HG03135 (cell line): ENCODE measurements around the gene TSPAN16.

Experiments used
- ATAC-seq: cut with Tn5 transposase; IDR thresholded peaks from one replicate; pipeline ENCODE4 v1.9.1; 2021; ENCODE audit warnings: mild to moderate bottlenecking, moderate library complexity; ENCODE audit not compliant: unreplicated experiment

The TSPAN16 gene

DNA sequence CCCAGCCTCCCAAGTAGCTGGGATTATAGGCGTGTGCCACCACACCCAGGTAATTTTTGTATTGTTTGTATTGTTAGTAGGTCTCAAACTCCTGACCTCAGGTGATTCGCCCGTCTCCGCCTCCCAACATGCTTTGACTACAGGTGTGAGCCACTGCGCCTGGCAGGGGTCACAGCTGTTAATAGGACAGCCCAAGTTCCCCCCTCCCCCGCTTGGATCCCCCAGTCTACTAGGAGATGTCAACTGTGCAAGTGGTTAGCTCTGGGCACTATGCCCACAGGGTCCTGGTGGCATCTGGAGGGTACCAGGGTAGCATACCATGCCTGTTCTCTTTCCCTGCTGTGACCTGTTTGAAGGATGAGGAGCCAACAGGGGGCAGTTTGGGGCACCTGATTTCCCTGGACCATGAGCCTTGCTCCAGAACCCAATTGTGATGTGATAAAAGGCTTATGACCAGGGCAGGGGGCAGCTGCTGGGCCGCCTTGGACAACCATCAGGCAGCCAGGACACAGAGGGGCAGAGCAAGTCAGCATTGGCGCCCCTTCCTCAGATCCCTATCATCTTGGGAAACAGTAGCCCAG, at the start of gene TSPAN16:
TSS of gene TSPAN16 (plus strand) at position 496 of the 581 bp plus-strand sequence. CDS start 138 bp downstream, outside the sequence.
- ATAC-seq, result no peak

GRCh38 chr19:11246941-11247340, 49.0 kb upstream of the TSPAN16 start:
- no peak for ATAC-seq

DNA sequence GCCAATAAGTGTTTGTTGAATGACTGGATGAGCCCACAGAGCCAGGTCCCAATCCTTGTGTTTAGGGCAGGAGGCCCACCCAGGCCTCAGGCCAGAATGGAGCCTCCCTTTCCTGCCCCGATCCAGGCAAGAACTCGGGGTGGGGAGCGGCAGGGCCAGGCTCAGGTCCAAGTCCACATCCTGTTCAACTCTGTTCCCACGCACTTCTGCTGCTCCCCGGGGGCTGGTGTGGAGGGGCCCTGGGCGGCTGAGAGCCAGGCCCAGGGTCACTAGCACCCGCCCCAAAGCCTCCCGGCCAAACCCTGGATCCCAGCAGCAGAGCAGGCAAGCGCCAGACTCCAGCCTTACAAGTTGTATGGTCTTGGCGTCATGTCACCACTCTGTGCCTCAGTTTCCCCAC, 48.6 kb upstream of the TSPAN16 start:
- ATAC-seq, result no peak

- ATAC-seq, result no peak
These were observed 48.0 kb upstream of the TSPAN16 start for GRCh38 chr19:11247934-11248333.

- no peak for ATAC-seq
These were observed 47.1 kb upstream of the TSPAN16 start for GRCh38 chr19:11248852-11249251.

DNA sequence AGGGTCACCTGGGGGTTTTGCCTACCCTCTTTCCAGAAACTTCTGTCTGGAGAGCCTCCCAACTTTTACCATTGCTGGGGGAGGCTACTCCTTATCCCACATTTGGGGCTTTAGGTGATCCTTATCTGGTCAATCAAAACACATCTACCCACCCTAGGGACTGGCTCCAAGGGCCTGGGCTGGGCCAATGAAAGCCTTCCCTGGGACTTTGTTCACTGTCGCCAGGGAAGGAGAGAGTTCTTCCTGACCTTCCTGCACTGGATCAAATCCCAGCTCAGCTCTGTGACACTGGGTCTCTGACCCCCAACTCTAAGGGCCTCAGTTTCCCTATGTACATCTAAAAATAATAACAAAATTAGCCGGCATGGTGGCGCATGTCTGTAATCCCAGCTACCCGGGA, 44.7 kb upstream of the TSPAN16 start:
- no peak for ATAC-seq

GRCh38 chr19:11251650-11252314, 44.2 kb upstream of the TSPAN16 start:
- ATAC-seq, result no peak

DNA sequence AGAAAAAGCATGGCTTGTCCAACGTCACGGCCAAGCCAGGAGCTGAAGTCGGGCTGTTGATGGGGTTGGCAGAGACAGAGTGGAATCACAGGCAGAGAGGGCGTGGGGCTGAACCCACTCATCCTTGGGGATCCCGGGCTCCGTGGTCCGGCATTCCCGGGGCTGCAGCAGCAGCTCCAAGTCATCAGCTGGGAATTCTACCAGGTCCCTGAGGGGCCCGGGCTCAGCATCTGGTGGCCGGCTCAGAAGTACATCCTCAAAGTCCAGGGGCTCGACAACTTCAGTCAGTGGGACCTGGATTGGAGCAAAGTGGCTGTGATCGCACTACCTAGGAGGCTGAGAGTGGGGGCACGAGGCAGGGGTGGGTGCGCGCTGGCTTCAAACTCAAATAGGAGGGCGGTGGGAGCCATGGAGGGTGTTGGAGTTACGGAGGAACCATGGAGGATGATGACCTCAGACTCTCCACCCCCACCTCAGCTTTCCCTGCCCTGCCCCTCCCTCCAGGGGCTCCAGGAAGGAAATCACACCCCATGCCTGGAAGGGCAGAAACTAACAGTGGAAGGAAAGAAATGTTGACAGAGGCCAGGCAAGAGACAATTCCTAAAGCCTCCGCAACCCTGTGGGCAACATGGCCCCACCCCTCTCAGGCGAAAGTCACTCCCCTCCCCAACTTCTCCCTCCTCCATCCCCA, 43.1 kb upstream of the TSPAN16 start:
- ATAC-seq, result no peak

- ATAC-seq, result no peak
These were observed 41.3 kb upstream of the TSPAN16 start for GRCh38 chr19:11254666-11255065.

GRCh38 chr19:11256189-11256588, 39.8 kb upstream of the TSPAN16 start:
- no peak for ATAC-seq

- no peak for ATAC-seq
These were observed 38.0 kb upstream of the TSPAN16 start for GRCh38 chr19:11257846-11258380.

GRCh38 chr19:11260996-11261395, 35.0 kb upstream of the TSPAN16 start:
- ATAC-seq, result no peak

DNA sequence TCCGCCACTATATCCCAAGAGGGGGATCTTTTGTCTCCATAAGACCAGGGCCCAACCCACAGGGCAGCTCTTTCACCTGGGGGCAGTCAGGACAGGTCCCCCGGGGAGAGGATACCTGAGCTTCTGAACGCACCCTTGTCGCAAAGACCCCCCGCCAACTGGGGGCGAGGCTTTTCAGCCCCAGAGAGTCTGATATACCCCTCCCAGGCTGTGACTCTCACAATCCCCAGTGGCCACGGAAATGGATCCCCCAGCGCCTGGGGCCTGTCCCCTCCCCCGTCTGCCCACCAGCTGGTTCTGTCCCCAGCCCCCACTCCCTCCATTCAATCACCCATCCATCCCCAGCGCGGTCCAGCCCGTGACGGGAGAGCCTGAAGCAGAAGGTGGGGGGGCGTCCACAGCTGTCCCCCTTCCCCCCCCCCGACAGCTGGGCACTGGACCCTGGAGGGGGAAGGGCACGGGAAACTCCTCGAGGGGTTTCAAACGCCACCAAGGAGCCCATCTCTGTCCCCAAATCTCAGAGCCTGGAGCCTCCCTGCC, 34.5 kb upstream of the TSPAN16 start:
- no peak for ATAC-seq

DNA sequence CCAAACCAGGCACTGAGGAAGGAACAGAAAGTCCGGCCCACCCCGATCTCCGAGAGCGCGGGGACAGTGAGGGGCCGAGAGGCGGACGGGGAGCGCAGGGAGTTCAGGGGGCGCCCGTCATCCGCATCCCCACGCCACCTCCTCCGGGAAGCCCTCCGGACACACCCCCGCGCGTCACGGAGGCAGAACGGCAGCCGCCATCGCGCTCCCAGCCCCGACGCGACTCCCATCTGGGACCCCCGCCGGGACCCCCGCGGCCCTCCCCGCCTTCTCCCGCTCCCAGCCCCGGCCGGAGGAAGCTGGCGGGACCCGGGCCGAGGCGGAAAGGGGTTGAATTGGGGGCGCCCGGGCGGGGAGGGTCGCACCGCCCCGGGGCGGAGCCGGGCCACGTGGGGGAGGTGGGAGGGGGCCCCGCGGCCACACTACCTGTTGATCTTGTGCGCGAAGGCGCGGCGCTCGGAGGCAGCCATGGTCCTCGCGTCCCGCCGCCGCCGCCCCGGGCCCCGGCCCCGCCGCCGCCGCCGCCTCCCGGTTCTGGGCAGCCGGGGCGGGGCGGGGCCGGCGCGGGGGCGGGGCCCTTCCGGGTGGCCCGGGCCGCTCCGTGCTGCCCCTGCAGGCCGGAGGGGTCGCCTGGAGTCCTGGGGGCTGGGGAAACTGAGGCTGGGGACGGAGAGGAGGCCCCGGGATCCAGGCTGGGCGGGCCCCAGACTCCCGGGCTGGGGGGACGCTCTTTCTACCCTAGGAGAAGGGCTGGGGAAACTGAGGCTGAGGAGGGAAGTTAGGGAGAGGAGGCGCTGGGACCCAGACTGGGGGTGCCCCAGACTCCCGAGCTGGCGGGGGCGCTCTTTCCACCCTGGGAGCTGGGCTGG, 33.8 kb upstream of the TSPAN16 start, which contains the start of gene DOCK6:
TSS of gene DOCK6 (minus strand) at position 554 of the 869 bp plus-strand sequence. CDS start at position 470, 84 bp downstream.
- no peak for ATAC-seq

DNA sequence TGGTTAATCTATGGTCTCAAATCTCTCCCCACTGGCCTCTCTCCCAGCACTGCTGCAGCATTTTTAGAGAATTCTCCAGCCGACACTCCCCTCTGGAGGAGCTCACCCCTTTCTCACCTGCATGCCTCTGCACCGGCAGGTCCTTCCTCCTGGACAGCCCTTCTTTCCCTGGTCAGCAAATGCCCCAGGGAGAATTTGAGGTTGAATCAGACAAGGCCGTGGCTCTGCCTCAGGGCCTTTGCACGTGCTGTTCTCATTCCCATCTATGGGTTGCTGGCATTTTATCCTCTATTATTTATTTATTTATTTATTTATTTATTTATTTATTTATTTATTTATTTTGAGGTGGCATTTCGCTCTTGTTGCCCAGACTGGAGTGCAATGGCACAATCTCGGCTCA, 32.2 kb upstream of the TSPAN16 start:
- no peak for ATAC-seq

DNA sequence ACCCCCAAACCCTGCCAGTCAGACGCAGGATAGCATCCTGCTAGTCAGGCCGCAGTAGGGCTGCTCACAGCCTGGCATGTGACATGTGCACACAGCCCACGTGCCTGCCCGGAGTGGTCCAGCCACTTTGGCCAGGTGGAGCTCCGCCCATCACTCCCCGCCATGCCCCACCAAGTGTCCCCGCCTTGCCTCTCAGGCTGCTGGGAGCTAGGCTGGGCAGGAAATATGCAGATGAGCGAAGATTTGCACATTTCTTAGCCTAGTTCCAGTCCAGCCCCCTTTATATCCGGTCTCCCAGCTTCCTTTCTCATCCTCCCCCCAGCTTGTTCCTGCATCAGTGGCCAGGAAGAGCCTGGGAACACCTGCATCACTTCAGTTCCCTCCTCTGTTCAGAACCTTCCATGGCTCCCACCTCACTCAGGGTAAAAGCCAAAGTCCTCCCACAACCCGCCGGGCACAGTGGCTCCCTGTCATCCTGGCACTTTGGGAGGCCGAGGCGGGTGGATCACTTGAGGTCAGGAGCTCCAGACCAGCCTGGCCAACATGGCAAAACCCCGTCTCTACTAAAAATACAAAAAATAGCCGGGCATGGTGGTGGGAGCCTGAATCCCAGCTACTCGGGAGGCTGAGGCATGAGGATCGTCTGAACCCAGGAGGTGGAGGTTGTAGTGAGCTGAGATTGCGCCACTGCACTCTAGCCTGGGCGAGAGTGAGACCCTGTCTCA, 31.3 kb upstream of the TSPAN16 start:
- no peak for ATAC-seq

DNA sequence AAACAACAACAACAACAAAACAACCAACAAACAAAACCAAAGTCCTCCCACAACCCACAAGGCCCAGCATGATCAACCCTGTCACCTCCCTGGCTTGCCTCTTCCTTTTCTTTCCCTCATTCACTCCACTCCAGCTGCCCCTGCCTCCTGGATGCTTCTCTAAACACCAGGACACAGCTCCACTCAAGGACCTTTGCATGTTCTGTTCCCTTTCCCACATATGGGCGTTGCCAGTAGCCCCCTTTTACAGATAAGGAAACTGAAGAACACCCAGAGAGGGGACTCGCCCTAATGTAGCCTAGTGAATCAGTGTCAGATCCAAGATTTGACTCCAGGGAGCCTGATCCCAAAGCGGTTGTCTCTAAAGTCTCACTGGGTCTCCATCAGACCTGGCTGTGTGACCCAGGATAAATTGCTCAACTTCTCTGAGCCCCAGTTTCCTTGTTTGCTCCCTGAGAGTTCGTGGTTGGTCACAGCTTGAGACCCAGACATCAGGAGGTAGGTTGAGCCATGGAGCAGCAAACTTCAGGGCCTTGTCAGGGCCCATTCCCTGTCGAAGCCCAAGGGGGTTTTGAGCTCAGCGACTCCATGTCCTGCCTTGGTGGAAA, 30.7 kb upstream of the TSPAN16 start:
- ATAC-seq, result no peak

GRCh38 chr19:11265785-11266236, 30.1 kb upstream of the TSPAN16 start:
- ATAC-seq, result no peak

DNA sequence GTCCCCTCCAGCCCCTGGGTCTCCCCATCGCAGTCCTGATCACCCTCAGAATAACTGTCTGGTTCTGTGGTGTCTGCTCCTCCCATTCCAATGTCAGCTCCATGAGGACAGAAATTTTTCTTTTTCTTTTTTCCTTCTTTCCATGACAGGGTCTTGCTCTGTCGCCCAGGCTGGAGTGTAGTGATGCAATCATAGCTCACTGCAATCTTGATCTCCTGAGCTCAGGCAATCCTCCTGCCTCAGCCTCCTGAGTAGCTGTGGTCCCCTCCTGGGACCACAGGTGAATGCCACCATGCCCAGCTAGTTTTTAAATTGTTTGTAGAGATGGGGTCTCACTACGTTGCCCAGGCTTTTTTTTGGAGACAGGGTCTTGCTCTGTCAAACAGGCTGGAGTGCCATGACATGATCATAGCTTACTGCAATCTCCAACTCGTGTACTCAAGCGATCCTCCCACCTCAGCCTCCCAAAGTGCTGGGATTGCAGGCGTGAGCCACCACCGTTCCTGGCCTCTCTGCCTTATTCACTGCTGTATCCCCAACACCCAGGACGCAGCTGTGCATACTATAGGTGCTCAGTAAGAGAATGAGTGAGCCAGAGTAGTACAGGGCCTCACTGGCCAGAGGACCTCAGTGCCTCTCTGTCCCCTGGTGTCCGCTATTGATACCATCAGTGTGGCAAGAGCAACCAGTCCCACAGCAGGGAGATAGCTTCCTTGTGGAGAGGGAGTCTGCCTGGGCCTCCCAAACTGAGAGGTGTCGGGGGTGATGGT, 28.5 kb upstream of the TSPAN16 start:
- ATAC-seq, result no peak
